ENCODE data around the gene SERPINA3. TPM values are rescaled to one million over a fixed set of nuclear protein-coding genes. Genes with fewer than 3 reads are reported as not detected.
"Not testable (repeated sequence)": the region's sequence is repeated elsewhere in the genome, so short reads cannot be mapped to it uniquely, and the experiment has no call there.

SERPINA3 gene
- total RNA-seq, 1 donor from 2014 or later: not detected

DNA sequence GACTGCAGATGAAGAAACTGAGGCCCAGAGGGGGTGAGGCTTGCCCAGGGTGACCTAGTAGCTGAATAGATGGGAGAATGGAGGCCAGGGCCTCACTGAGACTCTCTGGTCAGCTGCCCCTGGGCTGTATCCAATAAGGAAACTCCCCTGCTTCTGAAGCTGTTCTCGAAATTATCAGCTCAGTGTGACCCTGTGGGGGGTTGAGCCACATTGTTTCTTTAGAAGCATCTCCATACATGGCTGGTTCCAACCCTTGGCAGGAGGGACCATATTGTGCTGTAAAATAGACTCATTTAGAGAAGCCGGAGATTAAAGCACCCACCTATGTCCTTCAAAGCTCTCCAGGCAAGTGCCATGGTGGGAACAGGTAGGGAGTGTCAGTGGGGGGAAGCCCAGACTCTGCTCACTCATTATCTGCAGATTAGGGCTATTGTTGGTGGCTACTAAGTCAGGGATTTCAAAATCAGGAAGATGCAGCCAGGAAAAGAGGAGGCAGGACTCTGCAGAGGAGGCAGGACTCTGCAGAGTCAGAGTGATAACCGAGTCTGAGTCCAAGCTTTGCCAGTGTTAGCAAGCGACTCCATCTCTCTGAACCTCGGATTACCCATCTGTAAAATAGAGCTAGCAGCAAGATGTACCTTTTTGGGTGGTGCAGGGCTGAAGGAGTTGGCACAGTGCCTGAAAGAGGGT is 27.5 kb upstream of the SERPINA3 start:
- intact Hi-C loops (cut with micrococcal nuclease): no loop called here

DNA sequence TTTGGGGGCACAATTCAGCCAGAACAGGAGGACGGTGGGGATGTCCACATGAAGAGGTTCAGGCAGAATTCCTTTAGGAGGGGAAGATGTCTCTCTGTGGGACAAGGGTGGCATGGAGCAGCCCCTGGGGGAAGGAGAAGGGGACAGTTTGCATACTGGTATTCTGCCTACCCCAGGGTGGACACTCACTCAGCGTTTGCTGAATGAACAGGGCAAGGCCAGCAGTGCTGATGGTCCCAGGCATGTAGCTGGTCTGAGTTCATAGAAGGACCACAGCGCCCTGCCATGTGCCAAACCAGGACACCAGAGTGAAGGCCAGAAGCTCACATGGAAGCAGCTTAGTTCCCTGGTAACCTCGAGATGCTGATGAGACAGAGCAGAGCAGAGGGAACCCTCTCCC is 25.6 kb upstream of the SERPINA3 start:
- intact Hi-C loops (cut with micrococcal nuclease): no loop called here

DNA sequence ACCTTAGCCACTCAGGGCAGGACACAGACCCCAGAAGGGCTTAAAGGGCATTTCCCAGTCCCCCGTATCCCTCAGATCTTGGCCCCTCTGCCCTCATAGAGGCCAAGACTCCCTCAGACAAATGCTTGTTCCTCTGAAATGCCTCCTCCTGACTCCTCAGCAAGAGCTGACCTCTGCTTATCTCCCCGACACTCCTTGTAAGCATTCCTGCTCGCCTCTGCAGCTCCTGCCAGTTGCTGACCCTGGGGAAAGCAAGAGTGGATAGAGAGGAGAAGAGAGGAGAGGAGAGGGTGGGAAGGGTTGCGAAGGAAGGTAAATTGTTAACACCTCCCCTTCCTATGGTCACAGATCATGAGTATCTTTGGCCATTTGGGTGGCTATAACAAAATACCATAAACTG is 23.9 kb upstream of the SERPINA3 start:
- intact Hi-C loops (cut with micrococcal nuclease): no loop called here

DNA sequence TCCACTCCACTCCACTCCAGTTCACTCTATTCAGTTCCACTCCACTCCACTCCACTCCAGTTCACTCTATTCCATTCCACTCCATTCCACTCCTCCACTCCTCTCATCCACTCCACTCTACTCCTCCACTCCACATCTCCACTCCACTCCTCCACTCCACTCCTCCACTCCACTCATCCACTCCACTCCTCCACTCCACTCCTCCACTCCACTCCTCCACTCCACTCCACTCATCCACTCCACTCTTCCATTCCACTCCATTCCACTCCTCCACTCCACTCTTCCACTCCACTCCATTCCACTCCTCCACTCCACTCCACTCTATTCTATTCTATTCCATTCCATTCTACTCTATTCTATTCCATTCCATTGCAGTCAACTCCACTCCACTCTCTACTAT is 21.1 kb upstream of the SERPINA3 start:
- intact Hi-C loops (cut with micrococcal nuclease): no loop called here

DNA sequence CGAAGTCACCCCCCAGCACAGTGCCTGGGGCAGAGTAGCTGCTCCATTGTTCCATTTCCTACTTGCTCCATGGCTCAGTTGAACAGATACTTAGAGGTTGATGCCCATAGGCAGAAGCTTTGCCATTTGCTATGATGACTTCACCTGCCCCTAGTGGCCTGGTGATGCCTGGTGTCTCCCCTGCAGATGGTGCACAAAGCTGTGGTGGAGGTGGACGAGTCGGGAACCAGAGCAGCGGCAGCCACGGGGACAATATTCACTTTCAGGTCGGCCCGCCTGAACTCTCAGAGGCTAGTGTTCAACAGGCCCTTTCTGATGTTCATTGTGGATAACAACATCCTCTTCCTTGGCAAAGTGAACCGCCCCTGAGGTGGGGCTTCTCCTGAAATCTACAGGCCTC is 20.3 kb upstream of the SERPINA3 start:
- intact Hi-C loops (cut with micrococcal nuclease): no loop called here

DNA sequence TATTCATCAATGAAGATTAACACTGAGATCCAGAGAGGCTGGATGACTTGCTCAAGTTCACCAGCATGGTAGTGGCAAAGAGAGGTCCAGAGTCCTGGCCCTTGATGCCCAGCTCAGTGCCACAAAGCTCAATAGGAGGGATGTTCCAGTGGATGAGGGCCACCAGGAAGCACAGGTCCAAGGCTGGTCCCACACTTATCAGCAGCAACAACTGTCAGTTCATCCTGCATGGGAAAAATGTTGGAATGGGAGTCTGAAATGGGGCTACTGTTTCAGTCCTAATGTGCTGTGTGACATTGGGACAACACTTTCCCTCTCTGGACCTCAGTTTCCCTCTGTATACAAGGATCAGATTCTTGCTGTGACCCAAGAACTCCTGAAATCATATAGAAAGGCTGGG is 19.7 kb upstream of the SERPINA3 start:
- intact Hi-C loops (cut with micrococcal nuclease): no loop called here

DNA sequence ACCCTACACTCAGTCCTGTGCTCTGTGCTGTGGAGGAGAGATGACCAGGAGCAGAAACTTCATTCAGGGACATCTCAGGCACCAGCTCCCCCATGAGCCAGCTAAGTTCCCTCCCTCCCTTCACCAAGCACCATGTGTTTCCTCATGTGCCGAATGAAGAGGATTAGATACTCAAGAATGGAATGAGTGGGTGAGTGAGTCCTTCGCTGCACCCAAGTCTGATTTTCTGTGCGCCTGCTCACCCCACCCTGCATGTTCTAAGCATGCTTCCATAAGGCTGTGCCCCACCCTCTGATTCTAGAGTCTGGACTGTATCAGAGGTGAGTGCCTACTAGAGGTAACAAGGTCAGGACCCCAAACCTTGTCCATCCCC is 18.8 kb upstream of the SERPINA3 start:
- intact Hi-C loops (cut with micrococcal nuclease): no loop called here

DNA sequence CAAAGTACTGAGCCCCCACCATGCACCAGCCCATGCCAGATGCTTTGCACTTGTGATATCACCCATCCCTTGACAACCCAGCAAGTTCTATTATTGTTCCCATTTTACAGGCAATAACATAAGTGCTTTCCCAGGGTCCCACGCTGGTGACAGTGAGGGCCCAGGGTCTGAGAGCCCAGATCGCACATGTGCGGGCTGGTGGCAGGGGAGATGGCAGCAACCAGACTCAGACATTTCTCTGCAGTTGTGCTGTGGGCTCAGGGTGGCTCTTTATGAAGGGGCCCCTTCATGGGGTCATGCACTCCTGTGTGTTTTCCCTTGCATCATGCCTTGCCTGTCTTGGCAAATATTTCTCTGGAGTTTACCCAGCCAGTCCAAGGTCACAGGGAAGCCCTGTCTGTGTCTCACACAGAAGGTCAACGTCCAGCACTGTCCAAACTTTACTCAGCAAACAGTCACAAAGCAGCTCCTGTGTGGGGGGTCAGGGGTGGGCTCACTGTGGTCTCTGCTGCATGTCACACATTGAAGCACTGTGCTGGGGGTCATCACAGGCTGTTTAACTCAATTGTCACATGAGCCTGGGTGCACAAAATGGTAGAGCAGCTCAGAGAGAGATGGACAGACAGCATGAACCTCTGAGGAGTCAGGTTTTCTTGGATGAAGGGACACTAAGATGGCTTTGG is 18.3 kb upstream of the SERPINA3 start:
- intact Hi-C loops (cut with micrococcal nuclease): no loop called here

DNA sequence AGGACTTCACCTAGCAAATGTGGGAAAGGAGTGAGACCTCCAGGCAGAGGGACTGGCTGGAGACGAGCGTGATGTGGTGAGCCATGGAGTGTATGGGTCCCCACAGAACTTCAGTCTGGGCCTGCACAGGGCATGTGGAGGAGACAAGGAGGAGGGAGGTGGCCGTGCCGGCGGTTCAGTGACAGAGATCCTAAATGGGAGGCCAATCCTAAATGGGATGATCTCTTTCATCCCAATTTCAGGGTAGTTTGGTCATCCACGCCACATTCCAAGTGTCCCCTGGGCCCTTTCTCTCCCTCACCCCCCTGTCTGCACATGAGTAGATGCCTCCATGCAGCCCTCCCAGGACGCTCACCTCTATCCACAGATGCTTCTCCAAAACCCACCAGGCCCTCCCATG is 17.8 kb upstream of the SERPINA3 start:
- intact Hi-C loops (cut with micrococcal nuclease): no loop called here

DNA sequence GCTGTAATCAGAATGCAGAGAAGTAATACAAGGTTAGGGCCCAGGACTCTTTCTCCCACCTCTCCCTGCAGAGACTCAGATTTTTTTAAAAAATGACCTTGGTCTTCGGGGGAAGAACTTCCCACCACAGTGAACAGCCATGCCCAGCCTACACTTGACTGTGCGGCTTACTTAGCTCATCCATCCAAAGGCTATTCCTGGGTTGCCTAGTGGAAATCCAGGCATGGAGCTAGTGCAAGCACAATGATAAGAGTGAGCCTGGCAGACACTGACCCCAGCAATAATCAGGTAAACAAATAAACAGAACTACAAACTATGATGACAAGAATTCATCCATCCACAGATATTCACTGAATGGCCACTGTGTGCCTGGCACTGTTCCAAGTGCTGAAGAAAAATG is 16.3 kb upstream of the SERPINA3 start:
- intact Hi-C loops (cut with micrococcal nuclease): no loop called here

DNA sequence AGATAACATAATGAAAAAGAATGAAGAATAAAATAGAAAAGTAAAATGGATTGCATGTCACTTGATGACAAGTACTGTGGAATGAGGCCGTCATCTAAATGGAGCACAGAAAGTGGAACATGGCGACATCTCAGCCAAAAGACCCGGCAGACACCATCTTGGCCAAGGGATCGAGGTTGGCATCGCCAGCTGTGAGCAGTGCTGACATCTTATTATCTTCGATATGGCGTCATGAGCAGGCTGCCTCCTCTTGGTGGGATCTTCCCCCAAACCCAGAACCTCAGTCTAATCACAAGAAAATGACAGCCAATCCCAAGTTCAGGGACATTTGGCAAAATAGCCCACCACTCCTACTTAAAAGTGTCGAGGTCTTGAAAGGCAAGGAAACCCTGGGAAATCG is 15.8 kb upstream of the SERPINA3 start:
- intact Hi-C loops (cut with micrococcal nuclease): no loop called here

DNA sequence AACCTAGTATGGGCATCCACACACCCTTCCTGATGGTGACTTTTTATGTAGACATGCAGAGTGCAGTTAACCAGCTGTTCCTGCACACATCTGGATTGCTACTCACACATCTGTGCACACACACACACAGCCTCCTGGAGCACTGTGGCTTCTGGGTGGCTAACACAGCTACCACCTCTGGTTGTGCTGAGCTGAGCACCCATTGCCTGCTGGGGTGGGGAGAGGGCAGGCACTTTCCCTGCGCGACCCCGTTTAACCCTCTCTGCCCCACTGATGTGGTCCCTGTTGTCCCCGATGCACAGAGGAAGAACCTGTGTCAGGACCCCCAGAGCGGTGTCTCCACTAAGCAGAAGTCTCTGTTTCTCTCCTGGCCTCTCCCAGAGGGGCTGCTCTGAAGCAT is 14.4 kb upstream of the SERPINA3 start:
- intact Hi-C loops (cut with micrococcal nuclease): no loop called here

DNA sequence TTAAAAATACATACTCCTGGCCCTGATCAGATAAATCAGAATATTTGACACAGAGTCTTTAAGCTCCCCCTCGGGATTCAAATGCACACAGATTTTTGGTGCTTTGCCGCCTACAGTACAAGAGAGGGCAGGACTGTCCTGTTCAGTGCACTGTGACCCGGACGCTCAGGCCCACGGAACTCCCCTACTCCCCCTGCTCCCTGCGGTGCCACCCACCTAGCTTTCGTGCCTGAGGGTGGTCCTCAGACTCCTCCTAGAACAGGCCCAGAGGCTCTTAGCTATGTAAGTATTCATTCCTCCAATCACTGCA is 13.7 kb upstream of the SERPINA3 start:
- intact Hi-C loops (cut with micrococcal nuclease): no loop called here

DNA sequence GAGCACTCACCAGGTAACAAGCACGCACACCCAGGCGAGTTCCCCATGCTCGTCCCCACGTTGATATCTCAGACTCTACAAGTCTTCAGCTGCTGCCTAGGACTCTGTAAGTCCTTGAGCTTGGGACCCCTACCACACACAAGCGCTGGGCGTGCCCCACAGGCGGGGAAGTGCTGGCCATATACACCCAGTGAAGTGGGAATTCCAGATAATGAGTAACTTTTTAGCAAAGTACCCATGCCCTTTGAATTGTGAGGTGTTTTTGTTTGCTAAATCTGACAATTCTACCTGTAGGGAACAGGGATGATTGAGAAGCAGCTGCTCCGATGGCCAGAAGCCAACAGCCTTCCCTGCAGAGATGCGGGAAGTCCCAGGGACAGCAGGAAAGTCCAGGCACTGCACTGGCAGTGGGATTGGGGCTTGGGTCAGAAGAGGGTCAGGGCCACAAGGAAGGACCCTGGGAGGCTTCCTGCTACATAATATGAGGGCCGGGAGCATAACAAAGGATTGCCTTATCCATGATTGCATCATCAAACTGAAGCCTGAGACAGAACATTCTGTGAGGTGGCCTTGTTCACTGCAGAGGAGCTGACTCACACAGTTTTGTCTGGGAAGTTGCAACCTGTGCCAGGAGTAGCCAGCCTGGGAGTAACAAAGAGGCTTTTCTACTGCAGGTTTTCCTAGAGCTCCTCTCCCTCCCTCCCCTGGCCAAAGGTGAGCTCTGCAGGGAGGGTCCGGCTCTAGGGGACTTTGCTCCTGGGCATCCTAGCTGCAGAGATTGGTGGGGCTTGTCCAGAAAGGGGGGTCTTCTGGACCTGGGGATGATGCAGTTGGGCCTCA is 13.2 kb upstream of the SERPINA3 start:
- intact Hi-C loops (cut with micrococcal nuclease): no loop called here

DNA sequence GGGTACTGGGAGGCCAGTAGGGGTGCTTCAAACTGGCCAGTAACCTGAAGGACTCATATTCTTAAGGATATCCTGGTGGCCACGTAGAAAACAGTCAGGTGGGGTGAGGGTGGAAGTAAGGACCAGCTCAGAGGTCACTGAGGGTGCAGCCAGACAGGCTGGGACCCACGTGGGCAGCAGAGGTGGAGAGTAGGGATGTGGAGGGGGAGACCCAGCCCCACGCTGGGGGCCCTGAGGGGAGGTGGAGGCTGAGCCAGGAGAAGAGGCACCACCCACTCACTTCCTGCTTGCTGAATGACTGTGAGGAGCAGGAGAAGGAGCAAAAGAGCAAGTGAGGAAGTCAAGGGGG is 12.6 kb upstream of the SERPINA3 start:
- intact Hi-C loops (cut with micrococcal nuclease): no loop called here

DNA sequence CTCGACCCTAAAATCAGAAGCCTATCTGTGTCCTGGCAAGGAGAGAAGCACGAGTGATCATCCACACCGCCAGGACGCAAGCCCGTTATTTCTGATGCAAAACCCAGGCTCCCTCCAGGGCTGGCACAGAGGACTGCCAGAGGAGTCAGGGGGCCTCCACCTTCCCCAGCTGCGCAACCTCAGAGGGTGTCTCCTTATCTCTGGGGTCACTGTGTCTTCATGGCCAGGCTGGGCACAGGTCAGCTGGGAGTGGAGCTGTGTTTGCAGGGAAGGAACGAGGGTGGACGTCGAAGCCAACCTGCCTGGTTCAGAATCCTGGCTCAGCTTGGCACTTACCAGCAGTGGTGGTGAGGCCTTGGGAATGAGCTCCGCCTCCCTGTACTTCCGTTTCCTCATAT is 12.0 kb upstream of the SERPINA3 start:
- intact Hi-C loops (cut with micrococcal nuclease): no loop called here

DNA sequence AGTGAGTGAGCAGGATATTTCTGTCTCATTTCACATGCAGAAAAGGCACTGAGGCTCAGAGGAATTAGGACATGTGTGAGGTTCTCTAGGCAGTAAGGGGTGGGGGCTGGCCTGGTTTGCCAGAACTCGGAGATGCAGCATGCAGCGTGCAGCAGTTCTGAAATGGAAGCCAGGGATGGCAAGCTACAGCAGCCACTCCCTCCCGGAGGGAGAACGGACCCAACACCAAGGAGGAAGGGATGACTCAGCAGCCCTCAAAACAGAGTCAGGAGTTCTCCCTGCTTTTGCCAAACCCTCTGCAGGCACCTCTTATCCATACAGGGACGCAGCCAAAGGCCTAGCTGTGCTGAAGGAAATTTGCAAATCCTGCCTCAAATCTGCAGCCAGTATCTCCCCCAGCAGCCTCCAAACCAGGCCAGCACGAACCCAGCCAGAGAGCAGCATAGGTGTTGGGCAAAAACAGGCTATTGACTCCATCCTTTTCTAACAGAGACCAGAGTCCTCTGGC is 10.3 kb upstream of the SERPINA3 start:
- intact Hi-C loops (cut with micrococcal nuclease): no loop called here

DNA sequence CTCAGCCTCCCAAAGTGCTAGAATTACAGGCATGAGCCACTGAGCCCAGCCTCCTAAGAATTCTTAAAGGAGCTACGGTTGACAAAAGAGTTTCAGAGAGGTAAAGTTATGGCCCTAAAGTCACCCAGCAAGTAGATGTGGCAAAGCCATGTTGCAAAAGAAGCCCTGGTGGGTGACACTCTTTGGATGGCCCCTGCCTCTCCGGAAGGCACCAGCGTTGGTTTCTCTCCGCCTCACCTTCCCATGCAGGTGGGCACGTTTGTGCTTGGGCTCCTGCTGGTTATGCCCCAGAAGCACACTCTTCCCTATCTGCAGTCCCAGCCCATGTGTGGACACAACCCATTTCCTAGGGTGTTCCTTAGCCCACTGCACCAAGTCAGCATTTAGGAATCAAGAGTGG is 9.5 kb upstream of the SERPINA3 start:
- intact Hi-C loops (cut with micrococcal nuclease): no loop called here

DNA sequence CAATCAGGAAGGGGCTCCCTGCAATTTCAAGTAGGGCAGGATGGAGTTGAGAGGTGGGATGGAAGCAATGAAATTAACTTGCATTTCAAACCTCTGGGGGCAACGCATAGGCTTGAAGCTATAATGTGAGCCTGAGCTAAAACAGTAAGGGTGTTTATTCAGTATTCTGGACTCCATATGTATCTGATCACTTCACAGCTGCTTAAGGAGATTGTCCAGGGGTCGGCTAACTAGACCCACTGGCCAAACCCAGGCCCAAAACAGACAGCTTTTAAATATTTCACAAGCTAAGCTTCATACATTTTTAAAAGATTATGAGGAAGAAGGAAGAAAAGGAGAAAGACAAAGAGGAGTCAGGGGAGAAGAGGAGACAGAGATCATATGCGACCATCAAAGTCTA is 6.8 kb upstream of the SERPINA3 start:
- intact Hi-C loops (cut with micrococcal nuclease): no loop called here

DNA sequence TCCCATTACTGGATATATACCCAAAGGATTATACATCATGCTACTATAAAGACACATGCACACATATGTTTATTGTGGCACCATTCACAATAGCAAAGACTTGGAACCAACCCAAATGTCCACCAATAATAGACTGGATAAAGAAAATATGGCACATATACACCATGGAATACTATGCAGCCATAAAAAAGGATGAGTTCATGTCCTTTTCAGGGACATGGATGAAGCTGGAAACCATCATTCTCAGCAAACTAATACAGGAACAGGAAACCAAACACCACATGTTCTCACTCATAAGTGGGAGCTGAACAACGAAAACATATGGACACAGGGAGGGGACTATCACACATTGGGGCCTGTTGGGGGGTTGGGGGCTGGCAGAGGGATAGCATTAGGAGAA is 3.2 kb upstream of the SERPINA3 start:
- intact Hi-C loops (cut with micrococcal nuclease): not testable (repeated sequence)

DNA sequence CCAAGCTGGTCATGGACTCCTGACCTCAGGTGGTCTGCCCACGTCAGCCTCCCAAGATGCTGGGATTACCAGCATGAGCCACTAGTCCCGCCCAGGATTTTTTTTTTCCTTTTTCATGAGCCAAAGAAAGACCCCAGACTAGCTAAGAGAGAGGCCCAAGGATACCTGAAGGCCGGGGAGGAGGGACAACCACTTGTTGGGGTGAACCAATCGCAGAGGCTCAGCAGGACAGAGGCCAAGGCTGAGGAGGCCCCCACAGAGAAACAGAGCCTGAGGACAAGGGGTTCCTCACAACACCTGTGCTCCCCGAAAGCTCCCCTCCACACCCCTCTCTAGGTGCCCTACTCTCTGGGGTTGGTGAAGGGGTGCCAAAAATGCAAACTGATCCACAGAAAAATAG is 1.0 kb upstream of the SERPINA3 start:
- intact Hi-C loops (cut with micrococcal nuclease): no loop called here

Measured in T-helper 1 cell treated with Interleukin-12 subunit alpha and Interleukin-12 subunit beta and Interleukin-4 antibody, amounts not matched to agents 30 ng/mL and 1 ng/mL, for 36 hours (primary cell).